Frontal cortex (tissue), 4 donors: ENCODE data around the gene MYO5A. TPM values are rescaled to one million over a fixed set of nuclear protein-coding genes. Genes with fewer than 3 reads are reported as not detected.

ENCODE experiments used
- DNase-seq, 2 donors: peaks; one replicate each; pipeline ENCODE4 v3.0.0; 2012; ENCODE audit warnings: low spot score in 2 of 2
- FAIRE-seq: peaks from 2 replicates; lab custom pipeline; 2012; peaks lifted over from hg19 to GRCh38; lab: Jason Lieb, UNC
- total RNA-seq: library from RNA; depleted of rRNA; stranded (reverse); fragments of >200 nt; gene quantifications from one replicate; pipeline ENCODE4 v1.2.3, GENCODE V29; 2014
- donor health status: control.
- donor health status: control.
- donor health status: control.

The MYO5A gene
- total RNA-seq, 1 donor from 2014 or later = 125 TPM

DNA sequence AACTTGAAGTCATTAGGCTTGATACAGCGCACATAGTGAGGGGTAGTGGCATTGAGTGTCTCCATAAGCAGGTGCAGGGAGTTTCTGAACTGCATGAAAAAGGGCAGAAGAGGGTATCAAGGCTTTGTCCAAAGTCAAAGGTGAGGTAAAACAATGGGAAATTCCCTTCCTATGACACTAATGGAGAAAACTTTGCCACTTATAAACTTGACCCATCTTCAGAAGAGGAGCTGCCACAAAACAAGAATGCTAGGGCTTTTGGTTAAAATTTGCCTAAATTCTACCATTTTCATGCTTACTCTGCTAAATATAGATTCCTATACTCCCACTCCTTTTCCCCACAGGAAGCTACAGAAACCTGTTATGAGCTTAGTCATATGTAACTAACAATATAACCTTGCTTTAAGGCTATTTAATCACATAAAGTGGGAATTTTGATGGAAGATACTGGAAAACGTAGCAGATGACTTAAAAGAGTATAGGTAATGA is 145.5 kb downstream of the MYO5A start:
- DNase-seq (no peak), FAIRE-seq (no peak)

DNA sequence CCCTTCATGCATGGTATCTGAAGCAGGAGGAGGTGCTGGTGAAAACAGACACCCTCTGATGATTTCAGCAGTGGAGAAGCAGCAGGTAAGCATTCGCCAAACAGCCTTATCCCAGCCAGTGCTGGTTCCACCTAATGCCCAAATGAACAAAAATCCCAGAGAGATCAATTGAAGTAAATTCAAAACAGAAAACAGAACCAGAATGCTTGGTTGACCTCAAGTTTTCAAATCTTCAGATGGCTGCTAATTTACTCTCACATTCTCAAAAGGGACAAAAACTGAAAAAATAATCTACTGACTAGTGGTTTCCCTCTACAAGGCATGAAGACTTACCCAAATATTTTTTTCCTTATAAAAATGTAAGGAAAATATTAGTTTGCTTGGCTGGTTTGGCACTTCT is 146.0 kb downstream of the MYO5A start:
- DNase-seq (no peak), FAIRE-seq (no peak)

DNA sequence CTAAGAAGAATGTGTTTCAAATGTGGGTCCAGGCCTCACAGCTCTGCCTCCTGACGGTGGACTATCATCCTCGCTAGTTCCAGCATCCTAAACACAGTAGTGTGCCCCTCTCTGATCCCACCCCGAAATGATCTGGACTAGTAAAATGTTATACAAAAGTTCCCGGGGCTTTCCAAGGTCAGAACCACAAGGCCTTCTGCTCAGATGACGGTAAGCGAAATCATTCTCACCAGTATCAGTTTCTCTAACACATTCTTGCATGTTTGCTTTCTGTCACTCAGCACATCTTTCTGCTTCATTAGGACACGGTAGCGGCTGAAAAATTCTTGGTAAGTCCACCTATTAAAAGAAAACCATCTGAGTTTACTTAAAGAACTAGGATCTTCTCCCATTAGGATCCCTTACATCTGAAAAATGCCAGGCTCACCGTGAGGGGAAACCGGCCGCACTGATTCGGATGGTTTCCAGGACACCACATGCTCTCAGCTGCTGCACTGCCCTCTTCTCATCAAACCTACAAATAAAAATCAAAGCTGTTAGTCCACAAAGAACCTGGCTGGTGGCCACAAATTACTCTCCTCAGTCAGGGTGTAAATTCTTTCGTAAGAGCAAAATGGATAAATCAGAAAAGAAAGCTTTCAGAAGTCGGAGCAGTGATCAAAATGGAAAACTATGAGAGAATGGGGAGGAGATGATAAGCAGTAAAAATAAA is 149.1 kb downstream of the MYO5A start:
- no peak for FAIRE-seq
- no peak for DNase-seq

DNA sequence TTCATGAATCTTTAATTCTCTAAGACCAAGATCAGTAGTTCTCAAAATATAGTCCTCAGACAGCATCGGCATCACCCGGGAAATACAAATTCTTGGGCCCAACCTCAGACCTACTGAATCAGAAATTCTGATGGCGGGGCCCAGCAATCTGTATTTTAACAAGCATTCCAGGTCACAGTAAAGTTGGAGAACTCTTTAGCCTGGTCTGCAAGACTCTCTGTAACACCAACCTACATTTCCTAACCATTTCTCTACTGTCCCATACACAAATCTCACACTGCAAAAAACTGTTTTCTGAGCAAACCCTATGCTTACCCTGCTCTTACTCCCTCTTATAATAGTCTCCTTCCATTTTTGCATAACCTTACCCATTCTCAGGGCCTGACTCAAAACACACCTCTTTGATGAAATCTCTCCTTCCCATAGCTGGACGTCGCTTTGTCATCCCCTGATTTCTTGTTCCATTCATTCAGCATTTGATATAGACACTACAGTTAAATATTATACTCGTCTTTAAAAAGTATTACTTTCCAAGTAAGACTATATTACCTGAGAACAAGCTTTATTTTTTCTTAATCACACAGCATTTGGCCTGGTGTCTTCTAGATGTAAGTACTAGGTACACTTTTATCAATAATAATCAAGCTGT is 149.8 kb downstream of the MYO5A start:
- DNase-seq (no peak), FAIRE-seq (no peak)

DNA sequence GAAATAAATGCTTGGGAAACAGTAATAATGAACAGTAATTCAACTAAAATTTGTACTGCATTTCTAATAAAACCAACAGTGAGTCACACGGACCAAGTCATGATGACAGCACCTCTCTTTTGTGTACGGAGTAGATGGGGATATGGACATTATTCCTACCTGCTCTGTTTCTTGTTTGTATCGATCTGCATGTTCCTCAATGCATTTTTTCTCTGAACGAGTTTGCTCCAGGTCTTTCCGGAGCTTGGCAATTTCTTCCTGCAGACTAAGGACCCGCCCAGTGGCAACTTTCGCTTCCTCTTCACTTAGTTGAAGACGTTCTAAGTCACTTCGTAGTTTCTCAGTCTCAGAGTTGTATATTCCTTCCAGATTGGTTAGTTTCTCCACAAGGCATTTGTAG is 158.7 kb downstream of the MYO5A start:
- FAIRE-seq = no peak
- DNase-seq = no peak

DNA sequence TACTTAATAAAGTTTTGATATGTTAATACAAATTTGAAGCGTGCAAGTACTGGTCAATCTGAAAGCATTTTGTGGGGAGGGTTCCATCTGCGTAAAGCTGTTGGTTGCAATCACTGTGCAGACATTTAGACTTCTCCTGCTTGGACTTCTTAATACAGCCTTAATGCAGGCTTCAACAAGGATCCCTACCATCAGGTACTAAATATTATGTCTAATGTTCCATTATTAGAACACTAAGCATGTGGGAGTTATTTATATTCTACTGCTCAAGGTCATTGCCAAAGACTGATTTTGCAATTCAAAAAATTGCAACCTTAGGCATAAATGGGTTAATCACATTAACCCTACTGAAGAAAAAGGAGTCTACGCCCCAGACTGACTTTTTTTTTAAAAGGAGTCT is 159.2 kb downstream of the MYO5A start:
- no peak for FAIRE-seq
- no peak for DNase-seq

DNA sequence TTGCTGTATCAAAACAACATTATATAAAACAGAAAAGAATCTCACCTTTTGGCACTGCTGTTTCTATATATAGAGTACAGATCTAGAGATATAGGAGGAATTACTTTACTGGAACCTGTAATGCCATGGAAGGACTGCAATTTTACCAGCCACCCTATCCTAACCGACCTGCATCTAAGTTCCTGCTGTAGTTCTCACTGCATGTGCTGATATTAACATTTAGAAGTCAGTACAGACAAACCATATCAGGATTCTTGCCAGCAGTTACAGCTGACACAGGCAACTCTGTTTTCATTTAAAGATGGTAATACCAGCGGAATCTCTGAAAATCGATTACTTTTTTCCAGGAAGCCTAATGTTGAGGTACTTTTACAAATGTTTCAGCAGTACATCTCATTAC is 159.7 kb downstream of the MYO5A start:
- FAIRE-seq = no peak
- DNase-seq = no peak

DNA sequence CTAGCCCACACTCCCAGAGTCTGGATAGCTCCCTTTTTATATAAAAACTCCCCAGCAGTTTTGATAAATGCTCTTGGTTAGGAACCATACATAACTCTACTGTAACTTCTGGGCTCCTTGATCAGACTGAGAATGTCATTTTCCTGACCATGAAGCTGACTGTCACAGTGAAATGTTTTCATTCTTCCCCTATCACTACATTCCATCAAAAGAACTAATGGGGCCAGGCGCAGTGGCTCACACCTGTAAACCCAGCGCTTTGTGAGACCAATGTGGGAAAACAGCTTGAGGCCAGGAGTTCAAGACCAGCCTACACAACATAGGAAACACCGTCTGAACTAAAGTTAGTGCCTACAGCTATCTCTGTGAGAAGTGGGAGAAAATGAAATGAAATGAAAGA is 160.3 kb downstream of the MYO5A start:
- no peak for FAIRE-seq

DNA sequence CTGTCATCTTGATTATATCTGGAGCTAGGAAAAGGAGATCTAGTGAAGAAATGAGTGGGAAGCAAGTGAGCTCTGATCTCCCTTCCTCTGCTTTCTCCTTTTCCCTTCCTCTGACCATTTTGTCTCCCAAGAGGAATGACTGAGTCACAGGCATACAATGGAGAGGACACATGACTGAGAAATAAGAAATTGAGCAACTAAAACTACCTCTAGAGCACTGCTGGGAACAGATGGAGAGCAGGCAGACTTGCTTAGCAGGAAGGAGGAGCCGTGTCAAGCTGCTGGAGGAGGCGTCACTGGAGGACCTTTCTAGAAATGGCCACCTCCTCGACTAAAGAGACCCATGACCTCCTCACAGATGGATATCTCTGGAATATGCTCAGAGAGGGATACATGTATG is 166.2 kb downstream of the MYO5A start:
- FAIRE-seq = no peak

More for the DNA sequence above, 160.3 kb downstream of the MYO5A start:
- no peak for DNase-seq

DNA sequence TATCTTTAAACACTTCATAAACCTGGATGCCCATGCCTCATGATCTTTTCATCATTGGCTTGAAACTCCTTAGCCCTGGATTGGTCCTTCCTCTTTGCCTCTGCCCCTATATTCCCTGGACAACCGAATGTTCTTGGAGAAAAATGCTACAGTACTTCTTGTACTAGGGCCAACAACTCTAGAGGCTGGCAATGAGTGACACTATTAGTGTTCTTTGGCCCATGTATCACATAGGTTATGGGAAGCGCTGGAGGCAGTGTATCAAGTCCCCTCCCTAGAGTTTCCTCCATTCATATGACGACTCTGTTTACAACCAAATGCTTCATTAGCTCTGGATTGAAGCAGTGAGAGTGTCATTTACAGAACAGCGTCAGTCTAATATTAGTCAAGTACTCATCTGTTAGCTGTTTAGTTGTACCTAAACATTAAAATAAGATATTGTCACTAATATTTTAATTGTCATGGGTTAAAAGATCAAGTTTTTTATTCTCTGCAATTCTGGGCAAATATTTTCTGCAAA is 166.6 kb downstream of the MYO5A start:
- FAIRE-seq (no peak), DNase-seq (no peak)

More for the DNA sequence above, 166.2 kb downstream of the MYO5A start:
- no peak for DNase-seq

DNA sequence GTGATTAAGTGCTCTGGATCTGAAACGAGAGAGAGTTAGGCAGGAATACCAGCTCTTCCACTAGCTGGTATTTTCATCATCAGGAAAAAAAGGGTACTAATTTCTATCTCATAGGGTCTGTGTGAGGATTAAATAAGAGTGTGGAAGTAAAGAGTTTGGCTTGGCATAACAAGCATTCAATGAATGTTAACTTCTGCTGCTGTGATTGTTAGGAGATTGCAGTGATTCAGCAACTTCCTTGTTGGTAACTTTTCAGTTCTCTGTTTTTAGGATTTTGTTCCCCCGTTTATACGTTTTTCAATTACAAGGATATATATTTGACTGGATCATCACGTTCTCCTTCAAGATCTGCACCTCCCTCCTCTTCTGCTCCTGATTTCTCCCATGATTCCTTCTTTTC is 167.2 kb downstream of the MYO5A start:
- FAIRE-seq = no peak
- no peak for DNase-seq

DNA sequence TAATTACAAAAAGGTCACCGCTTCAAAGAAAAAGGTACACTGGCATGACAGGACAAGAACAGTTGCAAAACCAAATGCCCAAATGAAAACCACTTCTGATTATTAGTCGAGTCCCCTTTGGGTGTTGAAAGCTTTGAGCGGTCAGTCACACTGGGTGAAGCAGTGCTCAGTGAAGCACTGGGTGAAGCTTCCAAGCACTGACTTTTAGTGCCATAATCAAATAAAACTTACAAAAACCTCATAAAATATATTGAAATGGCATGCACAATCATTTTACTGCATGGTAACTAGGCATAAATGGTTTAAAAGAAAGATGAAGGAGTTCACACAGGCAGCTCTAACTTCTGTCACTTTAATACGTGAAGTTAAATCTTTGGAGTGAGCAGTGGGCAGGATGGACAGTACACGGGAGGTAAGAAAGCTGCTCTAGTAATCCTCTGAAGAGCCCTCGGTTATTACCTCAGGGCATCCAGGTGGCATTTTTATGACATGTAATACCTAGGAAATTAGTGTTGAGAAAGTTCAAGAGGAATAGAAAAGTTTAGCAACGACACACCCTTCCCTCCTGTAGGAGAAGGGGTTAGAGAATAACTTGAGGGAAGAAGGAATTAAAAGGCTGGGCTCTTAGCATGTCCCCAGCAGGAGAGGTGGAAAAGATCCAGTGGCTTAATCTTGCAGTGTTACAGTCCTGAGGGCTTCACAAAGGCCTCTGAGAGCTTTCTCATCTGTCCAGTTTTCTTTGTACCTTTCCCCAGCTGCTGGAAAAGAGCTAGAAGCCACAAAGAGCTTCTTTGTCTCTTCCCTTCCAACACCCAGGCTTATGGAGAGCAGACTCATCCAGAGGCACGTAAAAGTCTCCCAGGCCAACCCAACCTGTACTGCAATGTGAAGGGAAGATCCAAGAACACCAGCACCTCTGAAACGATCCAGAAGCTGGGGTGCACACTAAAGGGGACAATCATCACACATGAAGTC is 168.2 kb downstream of the MYO5A start:
- DNase-seq (no peak), FAIRE-seq (no peak)

DNA sequence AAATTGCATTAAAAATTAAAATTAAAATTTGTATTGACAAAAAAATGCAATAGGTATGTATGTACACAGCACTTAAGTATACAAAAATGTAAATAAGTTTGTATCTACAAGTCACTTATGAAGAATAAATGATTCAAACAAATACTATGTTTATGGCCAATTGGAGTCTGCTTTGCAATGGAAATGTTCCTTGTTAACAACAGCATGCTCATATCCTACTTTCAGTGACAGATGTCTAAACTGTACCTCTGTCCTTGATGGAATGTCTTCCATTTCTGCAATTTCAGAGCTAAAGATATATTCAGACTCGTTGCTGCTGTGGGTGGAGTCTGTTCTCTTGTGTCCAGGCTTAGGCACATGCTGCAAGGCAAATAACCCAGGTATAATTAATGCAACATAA is 169.0 kb downstream of the MYO5A start:
- DNase-seq (no peak), FAIRE-seq (peak; percentile 44)

DNA sequence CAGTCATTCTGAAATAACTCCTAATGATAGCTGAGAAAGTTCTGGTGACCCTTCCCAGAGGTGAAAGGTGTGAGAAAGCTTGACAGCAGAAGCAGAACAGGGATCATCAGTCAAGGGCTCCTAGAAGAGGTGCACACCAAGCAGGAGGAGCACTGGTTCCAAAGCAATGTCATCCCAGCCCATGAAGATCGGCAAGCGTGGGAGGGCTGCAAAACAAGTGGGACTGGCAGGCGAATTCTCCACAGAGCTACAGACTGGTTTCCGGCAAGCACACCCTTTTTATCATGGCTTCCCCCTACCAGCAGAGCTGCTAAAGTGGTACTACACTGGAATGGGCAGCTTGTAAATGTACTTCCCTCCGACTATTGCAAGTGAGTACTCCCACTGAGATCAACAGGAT is 170.7 kb downstream of the MYO5A start:
- FAIRE-seq = no peak
- no peak for DNase-seq

DNA sequence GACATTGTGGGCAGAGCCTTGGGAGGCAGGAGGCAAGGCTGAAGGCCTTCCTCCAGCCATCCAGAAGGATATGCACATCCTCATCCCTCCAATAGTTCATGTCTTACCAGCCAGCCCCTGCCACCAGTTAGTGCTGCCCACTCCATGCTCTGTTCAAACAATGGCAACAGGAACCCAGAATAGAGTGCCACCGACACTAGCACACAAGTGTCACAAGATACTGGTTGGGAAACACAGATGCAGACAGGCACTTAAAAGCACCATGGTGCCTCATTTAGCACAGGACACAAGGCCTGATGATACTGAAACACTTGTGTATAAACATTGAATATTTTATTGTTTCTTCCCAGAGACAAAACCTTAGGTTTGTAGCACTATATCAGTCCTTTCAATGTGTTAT is 176.6 kb downstream of the MYO5A start:
- no peak for DNase-seq
- no peak for FAIRE-seq

DNA sequence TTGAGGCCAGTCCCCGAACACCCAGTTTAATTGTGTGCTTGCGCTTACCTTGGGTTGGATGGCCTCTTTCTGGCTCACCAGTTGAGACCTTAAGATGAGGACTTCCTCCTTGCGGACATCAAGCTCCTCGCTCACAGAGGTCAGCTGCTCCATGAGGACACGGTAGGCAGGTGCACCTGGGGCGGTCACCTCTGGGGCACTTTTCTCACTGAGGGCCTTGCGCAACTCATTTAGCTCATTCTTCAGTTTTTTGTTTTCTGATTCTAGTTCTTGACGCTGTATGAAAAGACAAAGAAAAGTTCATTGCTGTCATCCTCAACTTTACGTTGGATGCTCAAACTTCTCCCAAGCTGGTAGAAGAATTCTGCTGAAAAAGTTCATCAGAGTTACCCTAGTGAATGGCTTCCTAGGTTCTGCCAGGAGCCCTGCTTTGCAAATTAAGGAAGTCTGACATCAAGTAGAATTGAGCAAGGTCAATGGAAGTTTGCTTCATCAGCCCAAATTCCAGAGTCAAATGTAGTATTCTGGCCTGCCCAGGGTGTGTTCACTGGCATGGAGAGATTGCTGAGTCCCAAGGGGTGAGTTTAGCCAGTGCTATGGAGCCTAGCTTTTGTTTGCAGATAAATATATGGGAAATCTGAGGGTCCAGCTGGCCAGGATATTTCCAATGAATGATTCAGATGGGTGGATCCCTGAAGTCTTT is 177.3 kb downstream of the MYO5A start:
- DNase-seq (no peak), FAIRE-seq (no peak)

DNA sequence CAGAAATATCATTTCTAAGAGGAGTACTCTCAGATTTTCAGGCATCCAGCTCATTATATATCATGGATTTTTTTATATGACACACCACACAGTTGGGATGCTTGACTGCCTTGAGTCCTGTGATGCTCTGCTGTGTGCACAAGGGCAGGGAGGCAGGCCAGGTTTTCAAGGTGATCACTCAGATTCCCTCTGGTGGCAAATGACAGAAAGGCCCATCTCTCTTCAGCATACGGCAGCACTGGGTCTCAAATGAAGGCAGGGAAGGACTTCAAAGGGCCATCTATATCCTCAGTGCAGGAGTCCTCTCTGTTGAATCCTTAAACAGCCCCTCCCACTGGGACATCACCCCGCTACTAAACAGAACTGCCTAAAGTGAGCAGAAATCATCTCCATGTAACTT is 178.3 kb downstream of the MYO5A start:
- FAIRE-seq (no peak), DNase-seq (no peak)

DNA sequence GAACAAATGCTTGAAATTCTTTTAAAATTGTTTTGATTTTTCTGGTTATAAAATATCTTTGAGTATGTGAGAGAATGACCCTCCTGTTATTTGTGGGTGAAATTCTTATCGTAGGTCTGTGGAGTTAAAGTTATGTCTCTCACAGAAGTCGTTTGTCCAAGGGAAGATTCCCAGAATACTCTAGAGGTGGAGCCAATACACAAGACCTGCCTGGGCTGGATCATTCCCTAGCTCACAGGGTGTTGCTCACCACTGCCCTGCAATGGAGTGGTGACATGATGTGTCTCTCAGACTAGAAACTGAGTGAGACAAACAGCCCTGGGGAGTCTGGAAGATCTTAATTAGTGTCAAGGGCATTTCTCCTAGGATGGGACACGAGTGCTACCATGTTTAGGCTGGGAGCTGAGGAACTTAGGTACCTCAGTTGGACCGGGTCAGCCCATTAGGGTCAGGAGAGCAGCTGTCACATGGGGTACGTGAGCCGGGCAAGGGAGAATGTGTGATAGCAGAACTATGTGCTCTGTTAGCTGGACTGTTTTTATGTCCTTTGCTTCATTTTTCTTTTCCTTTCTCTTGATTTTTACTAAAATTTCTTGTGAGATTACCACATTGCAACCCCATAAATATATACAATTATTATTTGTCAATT is 179.5 kb downstream of the MYO5A start:
- FAIRE-seq (no peak), DNase-seq (no peak)

DNA sequence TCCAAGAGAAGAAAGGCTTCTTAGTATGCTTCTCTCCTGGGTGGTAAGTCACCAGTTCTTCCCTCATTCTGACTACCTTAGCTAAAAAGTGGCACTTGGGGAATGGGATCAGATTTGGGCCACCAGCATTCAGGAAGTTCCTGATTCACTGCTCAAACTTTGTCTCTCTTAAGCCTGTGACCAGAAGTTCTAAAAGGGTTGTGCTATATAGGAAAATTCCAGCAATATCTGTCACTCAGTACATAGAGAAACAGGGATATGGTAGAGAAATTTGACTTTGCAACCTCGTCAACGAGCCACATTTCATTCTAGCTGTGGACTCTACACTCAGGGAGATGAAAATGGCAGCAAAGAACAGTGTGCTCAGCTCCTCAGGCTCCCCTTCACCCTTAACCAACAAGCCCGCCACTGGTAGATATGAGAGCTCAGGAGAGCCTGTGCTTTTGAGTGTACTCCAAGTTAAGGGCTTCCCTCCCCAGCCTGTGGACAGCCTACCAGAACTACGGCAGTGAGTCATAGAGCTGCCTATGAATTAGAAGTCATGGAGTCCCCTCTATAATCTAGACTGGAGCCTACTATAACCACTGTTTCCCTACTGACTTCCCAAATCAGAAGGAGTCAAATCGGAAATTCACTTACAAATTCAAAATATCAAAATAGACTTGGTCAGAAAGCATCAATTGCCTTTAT is 180.5 kb downstream of the MYO5A start:
- DNase-seq (no peak), FAIRE-seq (no peak)
